PC-3 (cell line): ENCODE data around the gene EGFL8.

Experiments
- CTCF ChIP-seq: fragments of 300-600 bp; sonication (generic); conservative IDR thresholded peaks from 2 replicates; pipeline ENCODE4 v1.5.1; 2017; ENCODE audit warnings: antibody characterized with exemption, low read depth, mild to moderate bottlenecking, low read length
- EZH2phosphoT487 ChIP-seq: fragments of 300-600 bp; sonication (generic); IDR thresholded peaks from 2 replicates; pipeline ENCODE4 v1.6.1; 2018; ENCODE audit warnings: mild to moderate bottlenecking, antibody characterized with exemption, low read length, borderline replicate concordance

- TF ChIP-seq CTCF (no peak), EZH2phosphoT487 (no peak)
Observed at GRCh38 chr6:32137454-32137853, 26.9 kb upstream of the EGFL8 start.
